ENCODE data around the gene TRMT5.

The TRMT5 gene

DNA sequence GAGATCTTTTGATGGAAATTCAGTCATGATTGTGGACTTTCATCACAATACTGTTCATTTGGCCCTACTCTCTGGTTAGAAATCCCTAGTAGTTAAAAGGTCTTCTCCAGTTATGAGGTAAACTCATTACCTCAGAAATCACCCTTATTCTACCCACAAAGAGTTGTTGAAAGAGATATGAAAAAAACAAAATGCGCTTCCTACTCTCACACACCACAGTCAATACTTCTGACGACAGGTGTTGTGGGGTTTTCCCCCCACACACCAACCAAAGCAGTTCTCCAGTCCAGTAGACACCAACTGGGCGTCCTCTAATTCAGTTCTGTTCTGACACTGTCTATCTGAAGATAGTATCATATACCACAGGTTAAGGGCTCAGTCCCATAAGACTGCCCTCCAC is 54.9 kb downstream of the TRMT5 start:
- TF ChIP-seq ZFX (IDR thresholded peaks at IDR 0.05), result no peak
- no peak for TF ChIP-seq CTCF (conservative IDR thresholded peaks at IDR 0.05)
- H3K27ac ChIP-seq, result no peak overlapping the region

DNA sequence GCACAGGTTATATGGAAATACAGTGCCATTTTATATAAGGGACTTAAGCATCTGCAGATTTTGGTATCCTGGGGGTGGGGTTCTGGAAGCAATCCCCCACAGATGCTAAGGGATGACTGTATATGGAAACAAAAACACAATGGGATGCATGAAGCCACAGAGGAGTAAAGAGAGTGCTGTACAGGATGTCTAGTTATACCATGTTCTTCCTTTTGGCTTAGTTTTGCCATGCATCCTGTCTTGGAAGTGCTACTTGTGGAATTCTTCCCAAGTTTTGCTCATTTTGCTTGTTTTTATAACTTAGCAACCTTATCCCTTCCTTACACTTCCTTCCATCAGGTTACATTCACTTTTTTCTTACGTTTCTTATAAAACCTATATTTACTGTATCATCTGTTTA is 55.6 kb downstream of the TRMT5 start:
- TF ChIP-seq CTCF (conservative IDR thresholded peaks at IDR 0.05), result no peak
- TF ChIP-seq ZFX (IDR thresholded peaks at IDR 0.05), result no peak
- H3K27ac ChIP-seq, result no peak overlapping the region

DNA sequence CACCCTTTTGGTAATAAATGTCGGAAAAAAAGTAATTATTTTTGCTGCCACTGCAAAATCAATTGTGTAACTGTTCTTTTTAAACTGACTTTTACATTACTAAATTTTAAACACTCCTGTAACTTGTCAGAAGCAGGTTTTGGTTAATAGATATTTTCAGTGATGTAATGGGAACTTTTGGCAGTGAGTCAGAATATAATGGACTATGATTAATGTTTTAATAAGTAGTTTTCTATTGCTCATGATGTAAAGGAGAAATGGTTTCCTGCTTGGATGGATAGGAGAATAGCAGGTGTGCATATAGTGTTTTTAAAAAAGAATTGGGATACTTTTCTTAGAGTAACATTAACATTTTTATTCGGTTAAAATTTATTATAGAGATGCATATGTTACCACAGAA is 58.8 kb downstream of the TRMT5 start:
- TF ChIP-seq ZFX (IDR thresholded peaks at IDR 0.05) (no peak), CTCF (conservative IDR thresholded peaks at IDR 0.05) (no peak)
- no peak overlapping the region for H3K27ac ChIP-seq

Data from C4-2B (cell line).